ENCODE measurements around the gene AHNAK. TPM values are rescaled to one million over a fixed set of nuclear protein-coding genes. Genes with fewer than 3 reads are reported as not detected.

AHNAK gene
- total RNA-seq, 1 donor from 2014 or later, result 226 TPM

- Histone ChIP-seq H3K27me3 (ENCODE audit: control insufficient read depth, insufficient read depth, low read length) (no peaks in the 10 kb centered on the region), H3K4me3 (ENCODE audit: low read depth, low read length) (no peak overlapping the region), H3K36me3 (ENCODE audit: control insufficient read depth, insufficient read depth, low read length) (peaks cover 1% of the 10 kb centered on the region)
- DNase-seq (ENCODE audit: low read depth), result no peak
- no peak for TF ChIP-seq CTCF (IDR thresholded peaks at IDR 0.05; ENCODE audit: insufficient read depth, low read length, poor library complexity, severe bottlenecking)
Observed at GRCh38 chr11:62578541-62578940, 31.9 kb upstream of the AHNAK start.

GRCh38 chr11:62577046-62577714 is 30.6 kb upstream of the AHNAK start:
- DNase-seq (ENCODE audit: low read depth), result no peak
- Histone ChIP-seq H3K4me3 (ENCODE audit: low read depth, low read length) (no peak overlapping the region), H3K36me3 (ENCODE audit: control insufficient read depth, insufficient read depth, low read length) (peaks cover 1% of the 10 kb centered on the region), H3K27me3 (ENCODE audit: control insufficient read depth, insufficient read depth, low read length) (no peaks in the 10 kb centered on the region)
- no peak for TF ChIP-seq CTCF (IDR thresholded peaks at IDR 0.05; ENCODE audit: insufficient read depth, low read length, poor library complexity, severe bottlenecking)

- H3K36me3 ChIP-seq (ENCODE audit: control insufficient read depth, insufficient read depth, low read length), result peaks cover 5% of the 10 kb centered on the region
- no peak overlapping the region for H3K4me3 ChIP-seq (ENCODE audit: low read depth, low read length)
Observed at GRCh38 chr11:62575837-62576236, 29.2 kb upstream of the AHNAK start.

GRCh38 chr11:62575156-62575555 is 28.6 kb upstream of the AHNAK start:
- Histone ChIP-seq H3K36me3 (ENCODE audit: control insufficient read depth, insufficient read depth, low read length) (peaks cover 6% of the 10 kb centered on the region), H3K4me3 (ENCODE audit: low read depth, low read length) (peak overlapping the region; percentile 49), H3K27me3 (ENCODE audit: control insufficient read depth, insufficient read depth, low read length) (no peaks in the 10 kb centered on the region)
- TF ChIP-seq CTCF (IDR thresholded peaks at IDR 0.05; ENCODE audit: insufficient read depth, low read length, poor library complexity, severe bottlenecking), result no peak
- no peak for DNase-seq (ENCODE audit: low read depth)

More at GRCh38 chr11:62575837-62576236, 29.2 kb upstream of the AHNAK start:
- TF ChIP-seq CTCF (IDR thresholded peaks at IDR 0.05; ENCODE audit: insufficient read depth, low read length, poor library complexity, severe bottlenecking), result no peak
- no peak for DNase-seq (ENCODE audit: low read depth)
- H3K27me3 ChIP-seq (ENCODE audit: control insufficient read depth, insufficient read depth, low read length), result no peaks in the 10 kb centered on the region

GRCh38 chr11:62574363-62575071 is 27.9 kb upstream of the AHNAK start:
- H3K27me3 ChIP-seq (ENCODE audit: control insufficient read depth, insufficient read depth, low read length), result no peaks in the 10 kb centered on the region
- DNase-seq (ENCODE audit: low read depth), result no peak
- peak overlapping the region; percentile 49 for H3K4me3 ChIP-seq (ENCODE audit: low read depth, low read length)
- H3K36me3 ChIP-seq (ENCODE audit: control insufficient read depth, insufficient read depth, low read length), result peaks cover 6% of the 10 kb centered on the region
- TF ChIP-seq CTCF (IDR thresholded peaks at IDR 0.05; ENCODE audit: insufficient read depth, low read length, poor library complexity, severe bottlenecking), result no peak

Measured in kidney epithelial cell (primary cell).